NCI-H460 (cell line): Measurements from ENCODE around the gene TAOK2. TPM values are rescaled to one million over a fixed set of nuclear protein-coding genes. Genes with fewer than 3 reads are reported as not detected.

Experiments used
- DNase-seq: peaks from one replicate; pipeline ENCODE4 v3.0.0-alpha.2; 2016; ENCODE audit warnings: low read depth; ENCODE audit errors: extremely low read depth
- total RNA-seq: library from RNA; depleted of rRNA; stranded (reverse); fragments of >200 nt; shearing (Covaris generic); gene quantifications from 2 replicates; pipeline ENCODE4 v1.2.3, GENCODE V29; 2014

Gene TAOK2
- total RNA-seq, 1 experiment from 2014 or later, result 22.0 TPM

DNA sequence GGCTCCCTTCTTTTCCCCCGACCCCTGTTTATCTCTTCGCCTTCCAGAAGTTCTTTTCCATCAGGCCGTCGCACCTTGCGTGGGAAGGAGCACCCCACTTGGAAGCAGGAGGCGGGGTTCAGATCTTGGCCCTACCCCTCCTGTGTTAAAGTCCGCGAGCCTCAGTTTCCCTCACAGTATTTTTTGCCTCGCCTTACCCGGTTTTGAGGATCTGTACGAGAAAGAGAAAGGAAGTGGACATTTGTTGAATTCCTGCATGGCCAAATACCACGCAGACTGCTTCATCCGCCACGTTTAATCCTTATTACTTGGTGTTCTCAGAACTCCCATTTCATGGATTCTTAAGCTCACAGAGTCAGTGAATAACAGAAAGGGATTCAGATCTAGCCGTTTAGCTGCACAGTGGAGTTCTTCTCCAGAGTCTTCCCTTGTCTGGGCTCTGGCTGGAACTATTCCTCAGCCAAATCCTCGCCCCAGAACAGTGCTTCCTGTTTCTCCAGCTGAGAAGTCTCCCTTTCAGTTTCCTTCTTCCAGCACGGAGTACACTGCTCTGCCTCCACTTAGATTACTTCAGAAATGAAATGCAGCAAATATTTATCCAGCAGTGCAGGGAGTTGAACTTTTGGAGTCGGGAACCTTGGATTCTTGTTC, 11.2 kb upstream of the TAOK2 start:
- DNase-seq, result no peak

- no peak for DNase-seq
Measured at GRCh38 chr16:29963021-29963743, 10.5 kb upstream of the TAOK2 start.

- no peak for DNase-seq
Measured at GRCh38 chr16:29968205-29968604, 5.5 kb upstream of the TAOK2 start.

- DNase-seq, result no peak
Measured at GRCh38 chr16:29971304-29971703, 2.4 kb upstream of the TAOK2 start.

DNA sequence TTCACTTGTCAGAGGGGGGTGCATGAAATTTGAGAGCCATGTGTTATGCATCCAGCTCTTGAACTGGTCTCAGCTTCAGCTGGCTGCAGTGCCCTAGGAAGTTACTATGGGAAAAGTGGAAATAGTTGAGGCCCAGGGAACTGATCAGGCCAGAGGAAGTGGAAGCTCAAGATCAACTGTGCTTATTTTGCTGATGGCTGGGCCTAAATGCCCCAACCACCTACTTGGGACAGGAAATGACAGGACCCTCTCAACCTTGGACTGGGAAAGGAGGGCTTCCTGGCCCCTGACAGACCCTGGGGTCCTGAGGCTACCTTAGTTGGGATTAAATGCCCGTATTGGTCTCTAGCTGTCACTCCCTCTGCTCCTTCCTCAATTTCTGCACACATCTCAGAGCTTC, 1.2 kb upstream of the TAOK2 start:
- DNase-seq, result no peak

DNA sequence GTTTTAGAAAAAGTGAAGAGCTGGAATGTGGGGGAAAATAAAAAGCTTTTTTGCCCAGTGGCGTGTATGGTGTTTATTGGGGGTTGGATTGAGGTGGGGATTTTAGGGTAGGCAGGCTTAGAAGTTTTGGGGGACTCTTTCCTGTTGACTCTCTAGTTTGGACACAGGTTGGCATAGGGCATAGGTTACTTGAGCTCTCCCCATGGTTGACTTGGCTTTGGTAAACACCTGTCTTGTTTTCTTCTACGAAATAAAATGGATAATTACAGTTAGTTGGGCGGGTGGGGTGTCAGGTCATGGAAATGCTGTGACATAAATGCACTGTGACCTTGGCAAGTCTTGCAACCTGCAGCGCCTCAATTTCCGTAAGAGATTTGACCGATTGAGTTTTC, 680 bp upstream of the TAOK2 start:
- no peak for DNase-seq

DNA sequence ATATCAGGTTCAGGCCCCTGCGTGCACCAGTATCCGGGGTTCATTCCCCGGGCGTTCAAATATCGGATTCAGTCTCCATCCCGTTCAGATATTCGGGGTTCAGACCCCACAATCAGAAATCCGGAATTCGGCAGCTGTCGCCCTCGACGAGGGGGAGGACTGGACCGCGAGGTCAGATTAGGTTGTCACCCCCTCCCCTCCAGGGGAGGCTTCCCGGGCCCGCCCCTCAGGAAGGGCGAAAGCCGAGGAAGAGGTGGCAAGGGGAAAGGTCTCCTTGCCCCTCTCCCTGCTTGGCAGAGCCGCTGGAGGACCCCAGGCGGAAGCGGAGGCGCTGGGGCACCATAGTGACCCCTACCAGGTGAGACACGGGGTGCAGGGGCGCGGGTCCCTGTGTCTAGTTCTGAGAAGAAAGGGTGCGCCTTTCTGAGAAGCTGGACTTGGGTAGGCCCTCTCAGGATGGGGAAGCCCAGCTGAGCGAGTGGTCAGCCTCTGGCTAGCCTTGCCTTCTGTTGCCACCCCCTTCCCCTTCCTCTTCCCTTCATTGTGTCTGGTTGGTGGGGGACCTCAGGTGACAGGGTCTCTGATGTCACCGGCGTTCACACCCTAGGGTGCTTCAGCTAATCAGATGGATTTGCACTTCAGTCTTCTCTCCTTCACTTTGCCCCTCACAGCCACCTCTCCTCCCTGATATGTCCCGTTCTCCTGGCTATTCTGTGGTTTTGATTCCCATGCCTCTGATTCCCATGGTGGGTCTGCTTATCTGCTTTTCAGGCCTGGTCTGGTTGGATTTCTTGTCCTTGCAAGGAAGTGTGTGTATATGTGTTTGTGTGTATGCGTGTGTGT, 844 bp downstream of the TAOK2 start:
- no peak for DNase-seq

- DNase-seq, result no peak
Measured at GRCh38 chr16:29975134-29975538, 1.5 kb downstream of the TAOK2 start.

DNA sequence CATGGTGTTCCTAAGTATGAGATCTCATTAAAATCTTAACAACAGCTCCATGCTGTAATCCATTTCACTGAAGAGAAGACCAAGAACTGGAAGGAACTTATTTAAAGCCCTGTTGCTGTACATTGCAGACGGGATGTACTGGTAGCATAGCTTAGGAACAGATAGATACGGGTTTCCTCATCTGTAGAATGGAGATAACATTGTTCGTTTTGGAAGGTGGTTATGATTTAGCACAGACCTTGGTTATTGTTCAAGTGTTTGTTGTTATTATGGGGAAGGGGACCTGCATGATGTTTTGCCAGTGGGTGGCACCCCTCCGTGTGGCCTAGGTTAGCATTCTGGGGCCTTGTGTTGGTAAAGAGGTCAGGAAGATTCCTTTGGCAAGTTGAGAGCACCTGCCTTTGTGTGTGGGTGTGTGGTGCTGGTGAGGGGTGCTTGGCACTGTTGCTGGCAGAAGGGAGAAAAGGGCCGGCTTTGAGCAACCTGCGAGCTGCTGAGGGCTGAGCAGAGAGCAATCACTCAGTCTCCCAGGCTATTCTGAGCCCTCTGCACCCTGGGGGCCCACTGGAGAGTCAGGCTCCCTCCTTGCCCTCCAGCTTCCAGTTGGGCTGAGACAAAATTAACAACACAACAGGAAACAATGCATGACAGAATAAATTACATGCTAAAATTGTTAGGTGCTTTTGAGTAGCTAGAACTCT, 2.3 kb downstream of the TAOK2 start:
- DNase-seq, result no peak

DNA sequence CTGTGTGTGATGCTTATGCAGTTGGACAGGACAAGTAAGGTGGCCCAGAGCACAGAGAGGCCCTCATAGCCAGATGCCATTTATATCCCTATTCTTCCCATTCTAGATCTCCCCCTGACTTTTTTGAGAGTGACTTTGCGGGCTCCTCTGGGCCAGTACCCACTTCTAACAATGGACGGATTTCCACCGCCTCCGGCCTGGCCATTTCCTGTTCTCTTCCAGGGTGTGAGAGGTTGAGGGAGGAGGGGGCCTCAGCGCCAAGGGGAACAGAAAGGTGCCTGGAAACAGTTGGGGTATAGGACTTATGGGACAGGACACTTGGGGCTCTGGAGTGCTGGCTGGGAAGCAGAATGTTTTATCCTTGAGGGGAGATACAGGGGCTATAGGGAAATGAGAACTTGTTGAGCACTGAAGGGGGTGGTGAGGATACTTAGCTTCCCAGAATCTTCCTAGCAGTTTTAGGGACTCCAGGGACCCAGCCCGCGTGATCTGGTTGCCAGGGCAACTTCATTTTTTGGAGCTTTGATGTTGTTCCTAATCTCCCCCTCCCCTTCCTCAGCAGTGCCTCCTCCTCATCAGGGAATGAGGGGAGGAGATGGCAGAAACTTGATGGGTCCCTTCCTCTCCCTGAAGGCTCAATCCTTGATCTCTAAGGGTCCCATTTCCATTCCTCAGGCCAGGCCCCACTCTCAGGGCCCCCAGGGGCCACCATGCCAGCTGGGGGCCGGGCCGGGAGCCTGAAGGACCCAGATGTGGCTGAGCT, 3.6 kb downstream of the TAOK2 start:
- DNase-seq, result no peak

GRCh38 chr16:29978081-29978480, 4.4 kb downstream of the TAOK2 start:
- DNase-seq, result no peak

GRCh38 chr16:29978564-29979270, 5.0 kb downstream of the TAOK2 start:
- DNase-seq, result no peak

DNA sequence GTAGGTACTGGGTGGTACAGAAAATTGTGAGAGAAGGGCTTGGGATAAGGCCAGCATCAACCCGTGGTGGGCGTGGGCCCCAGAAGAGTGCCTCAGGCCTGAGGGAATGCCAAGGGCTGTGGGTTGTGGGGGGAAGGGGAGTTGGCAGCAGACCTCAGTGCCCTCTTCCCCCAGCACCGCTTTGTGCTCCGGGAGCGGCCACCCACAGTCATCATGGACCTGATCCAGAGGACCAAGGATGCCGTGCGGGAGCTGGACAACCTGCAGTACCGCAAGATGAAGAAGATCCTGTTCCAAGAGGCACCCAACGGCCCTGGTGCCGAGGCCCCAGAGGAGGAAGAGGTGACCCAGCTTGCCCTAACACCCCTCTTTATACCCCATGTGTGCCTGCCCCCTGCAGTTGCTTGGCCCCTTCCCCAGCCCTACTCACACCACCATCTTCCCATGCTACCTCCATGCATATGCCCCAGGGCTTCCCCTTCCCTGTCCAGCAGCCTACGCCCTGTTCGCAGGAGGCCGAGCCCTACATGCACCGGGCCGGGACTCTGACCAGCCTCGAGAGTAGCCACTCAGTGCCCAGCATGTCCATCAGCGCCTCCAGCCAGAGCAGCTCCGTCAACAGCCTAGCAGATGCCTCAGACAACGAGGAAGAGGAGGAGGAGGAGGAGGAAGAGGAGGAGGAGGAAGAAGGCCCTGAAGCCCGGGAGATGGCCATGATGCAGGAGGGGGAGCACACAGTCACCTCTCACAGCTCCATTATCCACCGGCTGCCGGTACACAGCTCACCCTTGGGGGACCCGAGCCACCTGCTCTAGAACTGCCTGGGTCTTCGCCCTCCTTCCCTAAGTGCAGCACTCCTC, 9.1 kb downstream of the TAOK2 start:
- no peak for DNase-seq

DNA sequence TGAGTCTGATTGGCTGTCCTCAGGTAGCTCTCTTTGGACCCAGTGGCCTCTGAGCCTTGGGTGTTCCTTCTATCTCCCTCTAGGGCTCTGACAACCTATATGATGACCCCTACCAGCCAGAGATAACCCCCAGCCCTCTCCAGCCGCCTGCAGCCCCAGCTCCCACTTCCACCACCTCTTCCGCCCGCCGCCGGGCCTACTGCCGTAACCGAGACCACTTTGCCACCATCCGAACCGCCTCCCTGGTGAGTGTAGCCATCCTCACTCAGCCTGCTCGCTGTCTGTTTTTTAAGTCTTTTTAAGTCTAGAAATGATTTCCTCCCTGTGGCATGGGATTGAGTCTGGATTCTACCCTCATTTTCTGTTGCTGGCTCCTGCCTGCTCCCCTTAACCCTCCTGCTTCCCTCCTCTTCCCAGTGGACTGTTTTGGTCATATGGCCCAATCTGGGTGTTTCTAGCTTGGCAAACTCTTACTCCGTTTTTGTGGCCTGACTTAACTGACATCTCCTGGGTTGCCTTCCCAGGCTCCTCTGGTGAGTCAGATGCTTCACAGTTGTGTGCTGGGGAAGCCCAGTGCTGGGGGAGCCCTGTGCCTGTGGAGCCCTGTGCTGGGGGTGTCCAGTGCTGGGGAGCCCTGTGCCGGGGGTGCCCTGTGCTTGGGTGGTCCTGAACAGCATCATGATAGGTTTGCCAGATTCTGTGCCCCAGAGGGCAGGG, 9.9 kb downstream of the TAOK2 start:
- DNase-seq, result no peak

GRCh38 chr16:29984137-29984763, 10.6 kb downstream of the TAOK2 start:
- no peak for DNase-seq

- no peak for DNase-seq
Measured at GRCh38 chr16:29984764-29985147, 11.1 kb downstream of the TAOK2 start.

GRCh38 chr16:29985271-29985811, 11.7 kb downstream of the TAOK2 start:
- no peak for DNase-seq
